ENCODE results near the gene GSTM2.
"Not testable (repeated sequence)": the region's sequence is repeated elsewhere in the genome, so short reads cannot be mapped to it uniquely, and the experiment has no call there.

Gene GSTM2

DNA sequence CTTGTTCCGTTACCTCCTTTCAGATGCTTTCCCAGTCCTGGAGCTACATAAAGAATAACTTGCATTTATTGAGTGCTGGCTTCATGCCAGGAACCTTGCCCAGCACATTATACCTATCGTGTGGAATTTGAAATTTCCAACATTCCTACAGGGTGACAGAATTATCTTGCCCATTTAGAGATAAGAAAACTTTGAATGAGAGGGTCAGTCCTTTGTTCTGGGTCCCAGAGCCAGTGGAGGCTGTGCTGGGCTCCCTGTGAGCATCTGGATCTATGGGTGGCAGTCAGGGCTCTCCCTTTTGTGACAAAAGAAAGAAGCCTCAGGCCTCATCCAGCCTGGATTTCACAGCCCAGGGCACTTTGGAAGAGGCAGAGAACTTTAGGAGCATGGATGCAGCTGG, 8.7 kb upstream of the GSTM2 start:
- no peak overlapping the region for H3K4me3 ChIP-seq (ENCODE audit: low read length)
- DNase-seq (ENCODE audit: low read depth) = no peak
- TF ChIP-seq, protein P1, sequence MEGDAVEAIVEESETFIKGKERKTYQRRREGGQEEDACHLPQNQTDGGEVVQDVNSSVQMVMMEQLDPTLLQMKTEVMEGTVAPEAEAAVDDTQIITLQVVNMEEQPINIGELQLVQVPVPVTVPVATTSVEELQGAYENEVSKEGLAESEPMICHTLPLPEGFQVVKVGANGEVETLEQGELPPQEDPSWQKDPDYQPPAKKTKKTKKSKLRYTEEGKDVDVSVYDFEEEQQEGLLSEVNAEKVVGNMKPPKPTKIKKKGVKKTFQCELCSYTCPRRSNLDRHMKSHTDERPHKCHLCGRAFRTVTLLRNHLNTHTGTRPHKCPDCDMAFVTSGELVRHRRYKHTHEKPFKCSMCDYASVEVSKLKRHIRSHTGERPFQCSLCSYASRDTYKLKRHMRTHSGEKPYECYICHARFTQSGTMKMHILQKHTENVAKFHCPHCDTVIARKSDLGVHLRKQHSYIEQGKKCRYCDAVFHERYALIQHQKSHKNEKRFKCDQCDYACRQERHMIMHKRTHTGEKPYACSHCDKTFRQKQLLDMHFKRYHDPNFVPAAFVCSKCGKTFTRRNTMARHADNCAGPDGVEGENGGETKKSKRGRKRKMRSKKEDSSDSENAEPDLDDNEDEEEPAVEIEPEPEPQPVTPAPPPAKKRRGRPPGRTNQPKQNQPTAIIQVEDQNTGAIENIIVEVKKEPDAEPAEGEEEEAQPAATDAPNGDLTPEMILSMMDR (IDR thresholded peaks at IDR 0.05; ENCODE audit: insufficient read depth, low read depth, low read length, missing control alignments) = no peak

DNA sequence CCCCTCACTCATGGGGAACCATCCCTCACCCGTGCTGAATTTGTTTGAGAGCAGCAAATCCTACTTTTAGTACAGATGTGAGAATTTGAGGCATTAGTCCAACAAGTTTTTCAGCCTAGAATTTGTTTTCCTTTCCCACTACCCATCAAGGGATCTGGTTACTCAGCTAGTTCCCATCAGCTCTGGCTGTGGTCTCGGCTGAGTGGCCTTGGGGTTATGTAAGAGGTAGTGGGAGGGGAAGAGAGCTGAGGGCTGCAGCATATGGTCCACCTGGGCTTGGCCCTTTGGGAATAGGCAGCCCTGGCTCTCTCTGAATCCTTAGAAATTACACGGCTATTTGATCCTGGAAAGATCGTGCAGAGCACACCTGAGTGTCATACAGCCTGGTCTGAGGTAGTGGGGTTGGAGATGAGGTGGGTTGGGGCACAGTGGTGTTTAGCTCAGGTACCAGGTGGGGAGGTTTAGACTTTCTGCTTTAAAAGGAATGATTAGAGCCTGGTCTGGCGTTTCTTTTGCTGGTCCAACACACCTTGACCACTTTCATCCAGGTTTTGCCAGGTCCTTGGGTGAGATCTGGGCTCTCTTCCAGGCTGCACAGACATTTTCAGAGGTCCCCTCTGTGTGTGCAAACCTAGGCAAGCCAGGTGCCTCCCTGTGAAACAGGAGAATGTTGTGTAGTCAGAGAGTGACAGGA, 7.7 kb upstream of the GSTM2 start:
- H3K4me3 ChIP-seq (ENCODE audit: low read length) = no peak overlapping the region
- DNase-seq (ENCODE audit: low read depth) = no peak
- TF ChIP-seq, protein P1 (IDR thresholded peaks at IDR 0.05; ENCODE audit: insufficient read depth, low read depth, low read length, missing control alignments) = no peak

DNA sequence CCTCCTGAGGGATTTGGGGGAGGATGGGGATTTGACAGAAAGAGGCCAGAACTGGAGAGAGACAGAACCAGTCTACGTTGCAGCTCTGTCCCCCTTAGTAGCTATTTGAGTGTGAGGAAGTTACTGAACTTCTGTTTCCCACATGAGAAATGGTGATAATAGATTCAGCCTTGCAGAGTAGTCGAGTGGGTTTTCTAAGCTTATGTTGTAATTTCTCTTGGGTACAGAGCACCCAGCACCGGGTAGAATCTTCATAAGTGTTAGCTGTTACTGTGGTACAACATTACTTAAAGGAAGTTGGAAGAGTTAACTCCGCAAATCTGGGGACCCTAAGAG, 7.2 kb upstream of the GSTM2 start:
- not testable (repeated sequence) for DNase-seq (ENCODE audit: low read depth); H3K4me3 ChIP-seq (ENCODE audit: low read length)

DNA sequence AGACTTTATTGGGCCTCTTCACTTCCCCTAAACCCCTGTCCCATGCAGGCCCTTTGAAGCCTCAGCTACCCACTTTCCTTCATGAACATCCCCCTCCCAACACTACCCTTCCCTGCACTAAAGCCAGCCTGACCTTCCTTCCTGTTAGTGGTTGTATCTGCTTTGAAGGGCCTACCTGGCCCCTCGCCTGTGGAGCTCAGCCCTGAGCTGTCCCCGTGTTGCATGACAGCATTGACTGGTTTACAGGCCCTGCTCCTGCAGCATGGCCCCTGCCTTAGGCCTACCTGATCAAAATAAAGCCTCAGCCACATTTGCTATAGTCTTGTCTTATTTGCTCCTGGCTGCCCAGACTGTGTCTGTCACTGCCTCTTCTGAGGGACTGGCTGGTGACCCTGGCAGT, 6.5 kb upstream of the GSTM2 start:
- no peak for DNase-seq (ENCODE audit: low read depth)
- H3K4me3 ChIP-seq (ENCODE audit: low read length) = no peak overlapping the region
- TF ChIP-seq, protein P1 (IDR thresholded peaks at IDR 0.05; ENCODE audit: insufficient read depth, low read depth, low read length, missing control alignments) = no peak

DNA sequence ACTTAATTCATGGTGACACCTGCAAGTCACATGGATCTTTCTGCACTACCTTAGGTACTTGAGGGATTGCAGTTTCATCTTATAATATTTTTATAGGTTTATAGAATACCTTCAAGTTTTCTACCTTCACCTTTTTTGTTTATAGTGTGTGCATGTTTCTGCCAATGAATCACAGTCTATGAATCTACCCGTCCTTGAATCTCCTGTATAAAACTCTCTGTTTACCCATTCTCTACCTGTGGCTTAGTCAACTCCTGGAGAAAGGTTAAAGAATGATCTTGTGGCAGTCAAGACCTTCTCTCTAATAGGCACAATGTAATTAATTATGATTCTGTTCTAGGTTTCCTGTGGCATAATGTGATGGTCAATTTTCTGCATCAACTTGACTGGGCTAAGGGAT, 3.2 kb upstream of the GSTM2 start:
- peak; percentile 29 for DNase-seq (ENCODE audit: low read depth)
- TF ChIP-seq, protein P1 (IDR thresholded peaks at IDR 0.05; ENCODE audit: insufficient read depth, low read depth, low read length, missing control alignments) = no peak
- no peak overlapping the region for H3K4me3 ChIP-seq (ENCODE audit: low read length)

DNA sequence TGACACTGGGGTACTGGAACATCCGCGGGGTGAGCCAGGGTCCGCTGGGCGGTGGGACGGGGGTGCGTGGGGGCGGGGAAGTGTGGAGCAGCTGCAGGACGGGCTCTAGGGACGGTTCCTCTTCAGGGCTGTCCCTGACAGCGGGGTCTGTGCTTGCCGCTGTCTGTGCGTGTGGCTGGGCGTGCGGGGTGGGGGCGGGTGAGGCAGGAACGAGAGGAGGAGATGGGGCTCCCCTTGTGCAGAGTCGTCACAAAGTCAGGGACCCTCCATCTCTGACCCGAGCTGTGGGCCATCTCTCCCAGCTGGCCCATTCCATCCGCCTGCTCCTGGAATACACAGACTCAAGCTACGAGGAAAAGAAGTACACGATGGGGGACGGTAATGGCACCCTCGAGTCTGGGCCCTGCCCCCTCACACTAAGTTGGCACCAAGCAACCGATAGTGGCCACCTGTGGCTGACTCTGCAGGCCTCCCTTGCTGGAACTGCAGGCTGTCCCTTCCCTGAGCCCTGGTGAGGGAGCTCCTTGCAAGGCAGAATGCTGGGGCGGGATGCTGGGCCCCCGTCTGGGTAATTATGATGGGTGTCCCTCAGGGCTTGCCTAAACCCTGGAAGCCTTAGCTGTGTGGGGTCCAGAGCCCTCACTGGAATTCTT, 392 bp downstream of the GSTM2 start:
- no peak for DNase-seq (ENCODE audit: low read depth)
- H3K4me3 ChIP-seq (ENCODE audit: low read length) = peak overlapping the region; percentile 28
- TF ChIP-seq, protein P1 (IDR thresholded peaks at IDR 0.05; ENCODE audit: insufficient read depth, low read depth, low read length, missing control alignments) = no peak

DNA sequence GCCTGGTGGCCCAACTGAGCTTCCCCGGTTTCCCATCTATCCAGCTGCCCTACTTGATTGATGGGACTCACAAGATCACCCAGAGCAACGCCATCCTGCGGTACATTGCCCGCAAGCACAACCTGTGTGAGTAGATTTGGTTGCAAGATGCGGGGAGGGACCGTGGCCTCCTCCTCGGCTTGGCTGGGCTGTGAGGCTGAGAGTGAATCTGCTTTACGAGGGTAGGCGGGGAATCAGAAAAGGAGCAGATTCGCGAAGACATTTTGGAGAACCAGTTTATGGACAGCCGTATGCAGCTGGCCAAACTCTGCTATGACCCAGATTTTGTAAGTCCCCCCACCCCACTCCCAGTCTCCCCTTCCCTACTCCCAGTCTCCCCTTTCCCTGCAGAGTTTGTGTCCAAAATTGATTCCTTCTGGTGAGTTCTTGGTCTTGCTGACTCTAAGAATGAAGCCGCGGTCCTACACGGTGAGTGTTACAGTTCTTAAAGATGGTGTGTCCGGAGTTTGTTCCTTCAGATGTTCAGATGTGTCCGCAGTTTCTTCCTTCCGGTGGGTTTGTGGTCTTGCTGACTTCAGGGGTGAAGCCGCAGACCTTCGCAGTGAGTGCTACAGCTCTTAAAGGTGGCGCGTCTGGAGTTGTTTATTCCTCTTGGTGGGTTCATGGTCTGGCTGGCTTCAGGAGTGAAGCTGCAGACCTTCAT, 1.5 kb downstream of the GSTM2 start:
- no peak overlapping the region for H3K4me3 ChIP-seq (ENCODE audit: low read length)
- TF ChIP-seq, protein P1 (IDR thresholded peaks at IDR 0.05; ENCODE audit: insufficient read depth, low read depth, low read length, missing control alignments) = no peak
- no peak for DNase-seq (ENCODE audit: low read depth)

DNA sequence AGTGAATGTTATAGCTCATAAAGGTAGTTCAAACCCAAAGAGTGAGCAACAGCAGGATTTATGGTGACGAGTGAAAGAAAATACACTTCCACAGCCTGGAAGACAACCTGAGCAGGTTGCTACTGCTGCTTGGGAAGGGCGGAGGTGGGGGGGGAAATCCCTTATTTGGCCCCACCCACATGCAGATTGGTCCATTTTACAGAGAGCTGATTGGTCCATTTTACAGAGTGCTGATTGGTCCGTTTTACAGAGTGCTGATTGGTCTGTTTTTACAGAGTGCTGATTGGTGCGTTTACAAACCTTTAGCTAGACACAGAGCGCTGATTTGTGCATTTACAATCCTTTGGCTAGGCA, 2.1 kb downstream of the GSTM2 start:
- H3K4me3 ChIP-seq (ENCODE audit: low read length); DNase-seq (ENCODE audit: low read depth): not testable (repeated sequence)
